Measurements from ENCODE around the gene BTF3L4.

GRCh38 chr1:52096216-52096615 lies 40.1 kb downstream of the BTF3L4 start:
- TF ChIP-seq CTCF (conservative IDR thresholded peaks at IDR 0.05 in 1 of 2, IDR thresholded peaks at IDR 0.05 in 1 of 2; ENCODE audit: low read depth in 1 of 2, low read length in 2 of 2) = no peak
- no peak for TF ChIP-seq EZH2 (IDR thresholded peaks at IDR 0.05; ENCODE audit: low read length, missing control alignments)
